Measurements from ENCODE around the gene TESK2. TPM values are rescaled to one million over a fixed set of nuclear protein-coding genes. Genes with fewer than 3 reads are reported as not detected.

The TESK2 gene
- total RNA-seq, 1 donor from 2014 or later, result 13.5 TPM

- H3K4me1 ChIP-seq, result peaks cover 17% of the 10 kb centered on the region
- H3K4me3 ChIP-seq, result no peak overlapping the region
- no peaks in the 10 kb centered on the region for H3K9me3 ChIP-seq
- no peak overlapping the region for H3K27ac ChIP-seq
- H3K36me3 ChIP-seq, result no peaks in the 10 kb centered on the region
- H3K27me3 ChIP-seq, result no peaks in the 10 kb centered on the region
- TF ChIP-seq, protein P1, sequence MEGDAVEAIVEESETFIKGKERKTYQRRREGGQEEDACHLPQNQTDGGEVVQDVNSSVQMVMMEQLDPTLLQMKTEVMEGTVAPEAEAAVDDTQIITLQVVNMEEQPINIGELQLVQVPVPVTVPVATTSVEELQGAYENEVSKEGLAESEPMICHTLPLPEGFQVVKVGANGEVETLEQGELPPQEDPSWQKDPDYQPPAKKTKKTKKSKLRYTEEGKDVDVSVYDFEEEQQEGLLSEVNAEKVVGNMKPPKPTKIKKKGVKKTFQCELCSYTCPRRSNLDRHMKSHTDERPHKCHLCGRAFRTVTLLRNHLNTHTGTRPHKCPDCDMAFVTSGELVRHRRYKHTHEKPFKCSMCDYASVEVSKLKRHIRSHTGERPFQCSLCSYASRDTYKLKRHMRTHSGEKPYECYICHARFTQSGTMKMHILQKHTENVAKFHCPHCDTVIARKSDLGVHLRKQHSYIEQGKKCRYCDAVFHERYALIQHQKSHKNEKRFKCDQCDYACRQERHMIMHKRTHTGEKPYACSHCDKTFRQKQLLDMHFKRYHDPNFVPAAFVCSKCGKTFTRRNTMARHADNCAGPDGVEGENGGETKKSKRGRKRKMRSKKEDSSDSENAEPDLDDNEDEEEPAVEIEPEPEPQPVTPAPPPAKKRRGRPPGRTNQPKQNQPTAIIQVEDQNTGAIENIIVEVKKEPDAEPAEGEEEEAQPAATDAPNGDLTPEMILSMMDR (IDR thresholded peaks at IDR 0.05), result no peak
- TF ChIP-seq POLR2A (IDR thresholded peaks at IDR 0.05), result no peak
- TF ChIP-seq POLR2AphosphoS5 (IDR thresholded peaks at IDR 0.05; ENCODE audit: insufficient read depth in 1 of 2, low read depth in 1 of 2), result no peak
- intact Hi-C loops (cut with DNase I), result loop anchor here (10.0 kb wide), 1 partner anchor 482 kb away; no protein-coding TSS in a partner anchor
- DNase-seq (ENCODE audit: extremely low spot score in 2 of 2), result no peak
These were observed 184.1 kb downstream of the TESK2 start for GRCh38 chr1:45306905-45307304.

DNA sequence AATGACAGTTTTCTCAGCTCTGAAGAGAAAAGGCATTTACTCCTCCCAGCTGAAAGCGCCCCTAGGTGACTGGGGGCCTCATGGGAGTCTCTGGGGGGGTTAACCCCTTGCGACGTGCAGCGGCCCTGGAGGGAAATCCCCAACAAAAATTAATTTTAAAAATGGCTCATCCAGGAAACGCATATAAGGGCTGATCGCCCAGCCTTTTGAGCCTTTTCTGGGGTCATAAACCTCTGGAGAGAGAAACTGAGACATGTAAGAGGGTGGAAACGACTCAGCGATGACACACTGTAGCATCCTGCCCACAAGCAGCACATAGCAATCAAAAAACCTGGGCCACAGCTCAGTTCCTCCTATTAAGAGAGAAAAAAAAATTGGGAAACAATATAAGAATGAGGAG, 184.6 kb downstream of the TESK2 start:
- H3K4me3 ChIP-seq, result no peak overlapping the region
- peaks cover 17% of the 10 kb centered on the region for H3K4me1 ChIP-seq
- intact Hi-C loops (cut with DNase I), result loop anchor here (10.0 kb wide), 1 partner anchor 482 kb away; no protein-coding TSS in a partner anchor
- no peaks in the 10 kb centered on the region for H3K36me3 ChIP-seq
- no peak overlapping the region for H3K27ac ChIP-seq
- peak in 1 of 2 donors; percentile 29 for DNase-seq (ENCODE audit: extremely low spot score in 2 of 2)
- no peaks in the 10 kb centered on the region for H3K9me3 ChIP-seq
- TF ChIP-seq POLR2A (IDR thresholded peaks at IDR 0.05) (no peak), POLR2AphosphoS5 (IDR thresholded peaks at IDR 0.05; ENCODE audit: insufficient read depth in 1 of 2, low read depth in 1 of 2) (no peak)
- TF ChIP-seq, protein P1 (IDR thresholded peaks at IDR 0.05), result no peak
- no peaks in the 10 kb centered on the region for H3K27me3 ChIP-seq

- Histone ChIP-seq H3K9me3 (no peaks in the 10 kb centered on the region), H3K4me1 (peaks cover 17% of the 10 kb centered on the region), H3K27me3 (no peaks in the 10 kb centered on the region), H3K36me3 (no peaks in the 10 kb centered on the region), H3K4me3 (no peak overlapping the region), H3K27ac (no peak overlapping the region)
- intact Hi-C loops (cut with DNase I), result loop anchor here (10.0 kb wide), 1 partner anchor 480 kb away; no protein-coding TSS in a partner anchor
- TF ChIP-seq, protein P1 (IDR thresholded peaks at IDR 0.05), result no peak
- TF ChIP-seq POLR2A (IDR thresholded peaks at IDR 0.05) (no peak), POLR2AphosphoS5 (IDR thresholded peaks at IDR 0.05; ENCODE audit: insufficient read depth in 1 of 2, low read depth in 1 of 2) (no peak)
- DNase-seq (ENCODE audit: extremely low spot score in 2 of 2), result peak in 1 of 2 donors; percentile 71
These were observed 185.7 kb downstream of the TESK2 start for GRCh38 chr1:45305231-45305630.

- peak in 1 of 2 donors; percentile 90 for DNase-seq (ENCODE audit: extremely low spot score in 2 of 2)
- intact Hi-C loops (cut with DNase I), result loop anchor here (10.0 kb wide), 1 partner anchor 480 kb away; no protein-coding TSS in a partner anchor
These were observed 186.5 kb downstream of the TESK2 start for GRCh38 chr1:45304311-45305081.

More at GRCh38 chr1:45304311-45305081, 186.5 kb downstream of the TESK2 start:
- Histone ChIP-seq H3K27ac (peak overlapping the region; percentile 83), H3K27me3 (no peaks in the 10 kb centered on the region), H3K9me3 (no peaks in the 10 kb centered on the region), H3K36me3 (no peaks in the 10 kb centered on the region), H3K4me3 (peak overlapping the region; percentile 58 to 79), H3K4me1 (peaks cover 17% of the 10 kb centered on the region)
- no peak for TF ChIP-seq POLR2AphosphoS5 (IDR thresholded peaks at IDR 0.05; ENCODE audit: insufficient read depth in 1 of 2, low read depth in 1 of 2)
- TF ChIP-seq POLR2A (IDR thresholded peaks at IDR 0.05), result no peak
- TF ChIP-seq, protein P1 (IDR thresholded peaks at IDR 0.05), result no peak
